ENCODE data around the gene CMTM5. TPM values are rescaled to one million over a fixed set of nuclear protein-coding genes. Genes with fewer than 3 reads are reported as not detected.

Gene CMTM5
- total RNA-seq, 1 experiment from 2014 or later, result not detected

GRCh38 chr14:23339506-23340268 lies 37.2 kb upstream of the CMTM5 start:
- Histone ChIP-seq H3K9me3 (ENCODE audit: control insufficient read depth in 1 of 2, insufficient read depth in 1 of 2, low read depth in 1 of 2, low read length in 2 of 2) (peaks cover 12 to 13% of the 10 kb centered on the region in 2 experiments; a peak in 2 of 4 replicates), H3K4me2 (ENCODE audit: low read length) (no peak overlapping the region), H3K4me3 (replicated peaks in 1 of 2; ENCODE audit: low read depth in 1 of 2, low read length in 2 of 2) (no peak overlapping the region), H3K27me3 (ENCODE audit: insufficient read depth, low read length) (no peaks in the 10 kb centered on the region), H3K9me2 (ENCODE audit: insufficient read depth) (no peaks in the 10 kb centered on the region), H3K27ac (ENCODE audit: low read depth, low read length) (no peak overlapping the region), H3K79me2 (ENCODE audit: insufficient read depth, low read length) (no peaks in the 10 kb centered on the region), H3K9ac (ENCODE audit: low read length) (no peak overlapping the region), H4K20me1 (ENCODE audit: insufficient read depth) (no peaks in the 10 kb centered on the region), H2AFZ (ENCODE audit: low read depth, low read length, poor library complexity, severe bottlenecking) (no peak overlapping the region), H3K4me1 (ENCODE audit: control insufficient read depth in 1 of 2, insufficient read depth in 2 of 2, low read length in 2 of 2) (no peaks in the 10 kb centered on the region), H3K36me3 (ENCODE audit: control insufficient read depth in 1 of 2, insufficient read depth in 2 of 2, low read length in 2 of 2) (no peaks in the 10 kb centered on the region)
- DNase-seq (ENCODE audit: low read depth, low spot score), result peak; percentile 15
- ChIA-PET POLR2A (no interaction called here), RAD21 (ENCODE audit: low non-redundant PET in 1 of 2, low total read pairs in 2 of 2, uncharacterized antibody in 2 of 2, unreplicated experiment in 2 of 2) (no interaction called here), CTCF (interaction anchor here (1.8 kb wide), 1 partner anchor 21 kb away, joined by 4 read pairs; no protein-coding TSS in a partner anchor)
- BruUV-seq (replicated peaks), result no TSS peak
- TF ChIP-seq ZNF274 (IDR thresholded peaks at IDR 0.05; ENCODE audit: low read depth, low read length), result no peak
- no peak for TF ChIP-seq CEBPB (IDR thresholded peaks at IDR 0.05; ENCODE audit: low read depth)
- no peak for TF ChIP-seq POLR2A (IDR thresholded peaks at IDR 0.05; ENCODE audit: borderline replicate concordance, extremely low read depth, insufficient read depth, insufficient read length)
- no peak for TF ChIP-seq YY1 (IDR thresholded peaks at IDR 0.05; ENCODE audit: extremely low read depth, insufficient replicate concordance, low read depth, low read length)
- TF ChIP-seq ZBTB33 (IDR thresholded peaks at IDR 0.05; ENCODE audit: extremely low read depth, insufficient replicate concordance, low read length), result no peak
- TF ChIP-seq, protein P1, sequence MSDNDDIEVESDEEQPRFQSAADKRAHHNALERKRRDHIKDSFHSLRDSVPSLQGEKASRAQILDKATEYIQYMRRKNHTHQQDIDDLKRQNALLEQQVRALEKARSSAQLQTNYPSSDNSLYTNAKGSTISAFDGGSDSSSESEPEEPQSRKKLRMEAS (IDR thresholded peaks at IDR 0.05), result no peak
- TF ChIP-seq ZFX (IDR thresholded peaks at IDR 0.05), result no peak
- no peak for TF ChIP-seq JUND (IDR thresholded peaks at IDR 0.05)
- no peak for TF ChIP-seq SRF (IDR thresholded peaks at IDR 0.05; ENCODE audit: low read depth)
- TF ChIP-seq RAD21 (IDR thresholded peaks at IDR 0.05; ENCODE audit: low read depth), result no peak
- no peak for TF ChIP-seq EGR1 (IDR thresholded peaks at IDR 0.05; ENCODE audit: low read depth)
- TF ChIP-seq EZH2phosphoT487 (IDR thresholded peaks at IDR 0.05; ENCODE audit: borderline replicate concordance), result no peak
- intact Hi-C loops (cut with micrococcal nuclease), result no loop called here
- no peak for ATAC-seq

Data from HCT116 (cell line).